Mucosa of gallbladder (tissue), 1 donor: ENCODE data around the gene CEMIP2. TPM values are rescaled to one million over a fixed set of nuclear protein-coding genes. Genes with fewer than 3 reads are reported as not detected.
A peak's percentile ranks its signal among the peaks of the same experiment; 100 is the strongest.

ENCODE experiments used
- DNase-seq: peaks from one replicate; pipeline ENCODE4 v3.0.0-alpha.2; 2020; ENCODE audit warnings: low spot score
- total RNA-seq: library from RNA; stranded (reverse); gene quantifications from one replicate; pipeline ENCODE4 v1.2.1, GENCODE V29; 2021
- donor health status: DM: no; HTN: no; CAD: no.

CEMIP2 gene
- total RNA-seq, 1 donor from 2014 or later = 103 TPM

- peak; percentile 74 for DNase-seq
Measured at GRCh38 chr9:71769175-71770161, 1.2 kb upstream of the CEMIP2 start.

GRCh38 chr9:71767776-71768321 is 464 bp downstream of the CEMIP2 start:
- peak; percentile 26 for DNase-seq

DNA sequence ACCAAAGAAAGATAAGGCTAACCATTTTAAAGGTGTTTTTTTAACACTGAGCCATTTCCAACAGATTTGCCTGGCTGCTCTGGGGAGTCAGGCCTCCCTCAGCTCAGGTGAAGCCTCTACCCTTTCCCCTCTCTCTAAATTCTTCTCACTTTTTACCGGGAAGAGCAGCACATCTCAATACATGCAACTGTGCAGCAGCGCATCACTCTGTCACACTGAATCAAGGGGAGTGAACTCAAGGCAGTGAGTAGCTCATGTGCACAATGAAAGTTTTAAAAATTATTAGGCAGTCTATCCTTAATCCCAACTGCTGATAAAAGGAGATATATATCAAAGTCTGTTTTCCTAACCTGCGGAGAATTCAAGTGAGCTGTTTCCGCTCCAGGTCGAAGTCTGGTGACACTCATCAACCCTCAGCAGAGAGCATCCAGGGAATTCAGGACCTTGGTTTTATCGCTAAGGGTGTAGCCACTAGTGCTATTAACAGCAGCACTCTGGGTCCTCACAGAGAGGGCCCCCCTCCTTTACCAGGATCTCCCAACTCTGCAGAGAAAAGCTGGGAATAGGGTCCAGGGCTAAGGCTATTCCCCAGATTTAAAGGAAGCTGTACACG is 1.0 kb downstream of the CEMIP2 start:
- DNase-seq = peak; percentile 23

GRCh38 chr9:71766663-71767062 is 1.6 kb downstream of the CEMIP2 start:
- no peak for DNase-seq

DNA sequence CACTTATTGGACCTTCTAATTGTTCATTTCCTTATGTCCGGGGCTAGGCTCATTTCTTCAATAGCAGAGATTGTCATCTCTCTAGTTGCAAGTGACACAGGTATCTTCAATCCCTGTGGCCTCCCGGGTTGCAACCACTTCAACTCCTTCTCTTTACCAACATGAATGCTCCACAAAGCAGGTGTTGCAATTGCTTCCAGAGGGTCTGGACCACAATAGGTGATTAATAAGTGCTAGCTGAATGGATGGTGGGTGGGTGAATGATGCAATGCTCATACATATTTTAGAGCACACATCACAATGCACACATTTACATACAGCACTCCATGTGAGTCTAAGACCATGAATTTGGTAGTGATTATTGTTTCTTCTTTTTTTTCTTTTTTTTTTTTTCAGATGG is 2.6 kb downstream of the CEMIP2 start:
- DNase-seq = no peak

GRCh38 chr9:71764891-71765290 is 3.4 kb downstream of the CEMIP2 start:
- no peak for DNase-seq

GRCh38 chr9:71764463-71764862 is 3.9 kb downstream of the CEMIP2 start:
- no peak for DNase-seq

GRCh38 chr9:71763832-71764231 is 4.5 kb downstream of the CEMIP2 start:
- no peak for DNase-seq

DNA sequence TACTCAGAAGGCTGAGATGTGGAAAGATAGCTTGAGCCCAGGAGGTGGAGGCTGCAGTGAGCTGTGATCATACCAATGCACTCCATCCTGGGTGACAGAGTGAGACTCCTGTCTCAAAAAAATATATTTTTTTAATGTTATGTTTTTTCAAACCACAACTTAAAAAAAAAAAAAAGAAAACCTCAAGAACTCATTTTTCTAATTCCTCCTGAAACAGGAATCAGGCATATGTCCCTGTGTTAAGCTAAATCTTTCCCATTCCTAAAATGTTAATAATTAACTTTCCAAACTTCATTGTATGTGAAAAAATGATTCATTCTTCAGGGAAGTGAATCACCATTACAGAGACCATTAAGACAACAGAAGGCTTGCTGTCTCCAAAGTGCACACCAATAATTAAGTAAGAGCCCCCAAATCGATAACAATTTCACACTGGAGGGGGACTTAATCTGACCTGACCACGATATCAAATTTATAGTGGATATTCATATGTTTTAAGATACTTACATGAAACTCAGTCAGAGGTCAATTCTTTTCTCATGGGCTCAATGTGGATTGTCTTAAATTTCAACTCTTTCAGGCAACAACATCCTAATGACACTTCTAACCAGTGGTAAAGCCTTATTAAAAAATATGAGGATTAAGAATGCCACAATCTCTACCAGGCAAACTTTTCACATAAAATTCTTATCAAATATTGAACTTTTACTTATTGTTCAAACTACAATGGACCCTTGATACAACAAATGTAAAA is 5.2 kb downstream of the CEMIP2 start:
- DNase-seq = no peak

DNA sequence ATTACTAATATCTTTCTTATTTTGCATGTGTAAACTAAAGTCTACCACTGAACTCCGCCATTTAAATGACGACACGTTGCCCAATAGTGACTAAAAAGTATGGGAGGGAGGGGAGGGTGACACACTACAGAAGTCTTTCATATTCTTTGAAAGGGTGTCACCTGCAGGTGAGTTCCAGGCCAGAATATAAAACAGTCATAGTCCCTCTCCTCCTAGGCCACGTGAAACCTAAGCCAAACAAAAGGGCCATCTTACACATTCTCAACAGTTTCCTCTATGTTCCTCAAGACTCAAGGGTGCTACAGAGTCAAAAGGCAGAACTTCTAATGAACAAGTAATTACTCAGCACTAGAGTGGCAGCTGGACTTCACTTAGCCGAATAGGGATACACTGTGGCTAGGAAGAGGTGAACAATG is 6.4 kb downstream of the CEMIP2 start:
- DNase-seq = no peak

DNA sequence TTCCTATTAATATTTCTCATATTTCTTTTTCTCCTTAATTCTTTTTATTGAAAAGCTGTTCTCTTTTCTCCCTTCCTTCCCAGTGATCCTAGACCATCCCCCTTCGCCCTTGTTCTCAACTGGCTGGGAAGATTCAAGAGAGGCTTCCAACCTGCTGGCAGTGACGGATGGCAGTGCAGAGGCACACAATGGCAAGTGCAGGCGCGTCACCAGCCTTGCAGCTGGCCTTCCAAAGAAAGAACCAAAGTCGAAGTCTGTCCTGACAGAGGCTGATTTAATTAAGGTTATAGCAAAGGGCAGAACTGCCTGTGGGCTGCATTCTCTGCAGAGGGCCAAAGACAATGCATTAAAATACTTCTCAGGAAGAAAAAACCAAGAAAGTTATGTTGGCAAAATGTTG is 7.4 kb downstream of the CEMIP2 start:
- DNase-seq = peak; percentile 45

DNA sequence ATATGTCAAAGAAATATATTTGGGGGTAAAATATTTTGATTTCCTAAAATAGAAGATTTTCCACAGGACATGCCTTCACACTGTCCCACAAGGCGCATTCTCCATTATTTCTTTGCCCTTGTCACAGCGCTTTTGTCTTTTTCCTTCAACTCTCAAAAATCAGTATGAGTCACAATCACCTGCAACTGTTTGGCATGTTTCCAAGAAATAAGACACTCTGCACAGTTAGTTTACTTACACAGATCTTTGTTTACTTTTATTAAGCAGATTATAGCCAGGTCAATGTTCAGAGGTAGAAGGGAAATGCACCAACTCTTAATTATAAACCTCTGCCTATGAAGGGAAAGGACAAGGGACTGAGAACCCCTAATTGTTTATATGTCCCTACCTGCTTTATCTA is 9.5 kb downstream of the CEMIP2 start:
- DNase-seq = peak; percentile 77

- DNase-seq = peak; percentile 21
Measured at GRCh38 chr9:71758277-71758676, 10.0 kb downstream of the CEMIP2 start.

DNA sequence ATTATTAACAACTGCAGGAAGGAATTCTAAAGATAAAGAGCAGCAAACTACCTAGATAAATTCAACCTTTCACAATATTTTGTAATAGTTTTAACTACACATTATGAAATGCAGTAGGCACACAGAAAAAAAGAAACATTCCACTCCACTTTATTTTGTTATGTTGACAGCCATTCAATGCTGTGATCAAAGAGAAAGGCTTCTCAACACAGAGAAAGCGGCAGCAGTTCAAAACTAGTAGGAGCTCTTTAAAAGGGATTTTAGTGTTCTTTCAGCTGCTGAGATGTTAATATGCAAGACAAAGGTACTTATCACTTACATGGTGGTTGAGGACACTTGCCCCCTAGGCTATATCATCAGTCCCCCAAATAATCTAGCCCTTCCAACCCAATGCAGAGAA is 11.6 kb downstream of the CEMIP2 start:
- no peak for DNase-seq

GRCh38 chr9:71755869-71756268 is 12.4 kb downstream of the CEMIP2 start:
- DNase-seq = no peak

GRCh38 chr9:71755230-71755629 is 13.1 kb downstream of the CEMIP2 start:
- no peak for DNase-seq

DNA sequence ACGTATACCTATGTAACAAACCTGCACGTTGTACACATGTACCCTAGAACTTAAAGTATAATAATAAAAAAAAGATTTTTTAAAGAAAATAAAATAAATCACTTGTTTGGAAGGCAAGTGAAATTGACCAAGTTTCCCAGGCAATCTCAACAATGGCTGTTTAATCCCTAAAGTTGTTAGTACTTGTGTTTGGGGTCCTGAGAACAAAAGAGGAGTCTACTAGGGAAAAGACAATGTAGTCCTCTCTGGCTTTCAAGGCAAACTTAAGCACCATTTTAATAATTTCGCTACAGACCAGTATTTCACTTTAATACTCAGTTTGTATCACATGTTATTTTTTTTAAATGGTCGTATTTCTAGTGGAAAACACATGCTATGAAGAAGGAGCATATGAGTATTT is 14.2 kb downstream of the CEMIP2 start:
- no peak for DNase-seq

DNA sequence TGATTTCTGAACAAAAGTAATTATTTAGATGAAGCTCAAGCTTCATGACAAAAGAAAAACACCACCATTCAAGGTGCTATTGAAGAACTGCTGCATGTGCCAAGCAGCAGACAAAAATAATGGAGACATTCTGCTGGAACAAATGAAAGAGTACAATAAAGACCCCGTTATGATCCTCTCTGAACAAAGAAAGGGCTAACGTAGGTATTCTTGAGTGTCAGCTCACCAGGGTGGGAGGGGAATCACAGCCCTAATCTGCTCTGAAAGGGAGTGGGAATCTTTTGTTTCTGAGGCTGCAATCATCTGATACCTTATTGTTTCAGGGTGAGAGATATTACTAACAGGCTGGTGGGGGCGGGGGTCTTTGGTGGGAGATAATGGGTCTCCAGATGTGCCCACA is 15.4 kb downstream of the CEMIP2 start:
- DNase-seq = no peak

GRCh38 chr9:71752352-71752751 is 16.0 kb downstream of the CEMIP2 start:
- DNase-seq = no peak

DNA sequence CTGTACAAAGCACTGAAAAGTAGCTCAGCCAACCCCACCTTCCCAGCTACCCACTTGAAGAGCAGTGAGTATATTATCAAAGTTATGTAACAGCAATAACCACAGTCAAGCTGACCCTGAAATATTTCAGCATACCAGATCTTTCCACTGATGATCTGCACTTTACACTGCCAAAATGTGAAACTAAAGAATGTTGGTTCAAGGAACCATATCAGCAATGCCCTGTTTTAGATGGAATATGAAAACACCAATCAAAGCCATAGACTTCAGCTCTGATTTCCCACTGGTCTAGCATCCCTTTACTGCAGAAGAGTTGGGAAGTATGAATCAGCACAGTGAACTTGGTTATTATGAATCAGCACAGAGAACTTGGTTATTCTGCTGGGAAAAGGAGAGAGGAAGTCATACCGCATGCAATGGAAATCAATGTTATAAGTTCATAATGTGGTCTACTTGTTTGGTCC is 20.0 kb downstream of the CEMIP2 start:
- no peak for DNase-seq

- no peak for DNase-seq
Measured at GRCh38 chr9:71747576-71747975, 20.7 kb downstream of the CEMIP2 start.

DNA sequence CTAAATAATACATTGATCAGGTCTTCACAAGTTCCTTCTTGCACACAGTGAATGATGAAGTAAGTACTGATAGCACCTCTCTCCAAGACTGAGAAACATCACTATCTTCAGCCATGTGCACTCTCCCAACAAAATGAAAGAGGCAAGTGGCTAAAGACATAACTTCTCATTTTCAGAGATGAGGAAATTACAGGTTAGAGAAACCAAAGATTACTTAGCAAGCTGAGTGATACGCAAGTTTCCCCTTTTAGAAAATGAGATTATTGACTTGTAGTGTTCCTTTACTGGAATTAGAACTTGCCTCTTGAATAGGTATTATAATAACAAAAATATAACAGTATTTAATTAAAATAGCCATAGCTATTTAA is 21.6 kb downstream of the CEMIP2 start:
- no peak for DNase-seq
